K562 (cell line): ENCODE data around the gene ROR2. TPM values are rescaled to one million over a fixed set of nuclear protein-coding genes. Genes with fewer than 3 reads are reported as not detected.

Experiments
- BACH1 ChIP-seq: fragments of 200-800 bp; sonication (Bioruptor generic); IDR thresholded peaks from 2 replicates; pipeline ENCODE4 v1.6.1; 2016; ENCODE audit warnings: missing genetic modification characterization, missing compliant biosample characterization
- CHD4 ChIP-seq: fragments of 200-600 bp; sonication (generic); IDR thresholded peaks from 3 replicates; pipeline ENCODE4 v1.6.1; 2012; ENCODE audit warnings: low read depth, mild to moderate bottlenecking, mixed read lengths, low read length, inconsistent platforms; ENCODE audit not compliant: insufficient read depth, insufficient replicate concordance, poor library complexity, severe bottlenecking
- CREB5 ChIP-seq: fragments of 250-450 bp; sonication (Bioruptor Pico); IDR thresholded peaks from 2 replicates; pipeline ENCODE4 v1.5.0; 2020; ENCODE audit warnings: mild to moderate bottlenecking
- ESRRB ChIP-seq: fragments of 250-450 bp; sonication (Bioruptor Pico); IDR thresholded peaks from 2 replicates; pipeline ENCODE4 v1.5.0; 2020; ENCODE audit warnings: mild to moderate bottlenecking, moderate library complexity, borderline replicate concordance
- HNRNPH1 ChIP-seq: fragments of 200-400 bp; formaldehyde crosslinking; optimal IDR thresholded peaks from 2 replicates; pipeline ENCODE3; 2017; ENCODE audit warnings: low read depth, mild to moderate bottlenecking, low read length, moderate library complexity
- LEF1 ChIP-seq: fragments of 450-650 bp; IDR thresholded peaks from 2 replicates; pipeline ENCODE4 v1.6.1; 2016; ENCODE audit warnings: mild to moderate bottlenecking
- MXI1 ChIP-seq: IDR thresholded peaks from 2 replicates; pipeline ENCODE4 v1.6.1; 2011; ENCODE audit warnings: low read depth, mild to moderate bottlenecking, improper control_type of control experiment, low read length
- MYC ChIP-seq, 2 experiments: fragments of 250-450 bp in 1 of 2; sonication (Bioruptor Pico) in 1 of 2; IDR thresholded peaks; 2 replicates each; pipeline versions ENCODE4 v1.5.1 to v1.6.1; 2012 to 2021; ENCODE audit warnings: low read depth in 2 of 2, borderline replicate concordance in 1 of 2, improper control_type of control experiment in 1 of 2, low read length in 1 of 2, mild to moderate bottlenecking in 1 of 2, moderate library complexity in 1 of 2
- NCOR1 ChIP-seq: fragments of 450-650 bp; IDR thresholded peaks from 2 replicates; pipeline ENCODE4 v1.6.1; 2016; ENCODE audit warnings: mild to moderate bottlenecking, moderate library complexity
- PCBP1 ChIP-seq: fragments of 200-400 bp; formaldehyde crosslinking; IDR thresholded peaks from 2 replicates; pipeline ENCODE4 v1.6.1; 2018; ENCODE audit warnings: mild to moderate bottlenecking, low read depth, low read length; ENCODE audit not compliant: poor library complexity, severe bottlenecking
- POLR2AphosphoS5 ChIP-seq: IDR thresholded peaks from 2 replicates; pipeline ENCODE4 v1.6.1; 2011; ENCODE audit warnings: mild to moderate bottlenecking, low read depth, low read length, moderate library complexity; ENCODE audit not compliant: control insufficient read depth, insufficient read depth
- RBM22 ChIP-seq: fragments of 200-400 bp; formaldehyde crosslinking; IDR thresholded peaks from 2 replicates; pipeline ENCODE4 v1.6.1; 2018; ENCODE audit warnings: low read length, low read depth; ENCODE audit not compliant: poor library complexity, severe bottlenecking
- SPI1 ChIP-seq: IDR thresholded peaks from 2 replicates; pipeline ENCODE4 v1.6.1; 2011; ENCODE audit warnings: low read depth, low read length, control low read depth, borderline replicate concordance
- SUPT5H ChIP-seq: fragments of 450-650 bp; IDR thresholded peaks from 2 replicates; pipeline ENCODE4 v1.6.1; 2016
- TEAD4 ChIP-seq, 2 experiments: sonication (generic) in 1 of 2; formaldehyde crosslinking in 1 of 2; IDR thresholded peaks; 2 replicates each; pipeline versions ENCODE4 v1.6.1 to v1.8.0; 2012 to 2022; ENCODE audit warnings: borderline replicate concordance in 1 of 2, inconsistent platforms in 1 of 2, low read length in 1 of 2, mild to moderate bottlenecking in 1 of 2, missing genetic modification reagents in 1 of 2
- YY1 ChIP-seq, 3 experiments: IDR thresholded peaks; 2 replicates each; pipeline ENCODE4 v1.6.1; 2011; ENCODE audit warnings: low read length in 2 of 3, mild to moderate bottlenecking in 2 of 3, moderate library complexity in 2 of 3, borderline replicate concordance in 1 of 3, control low read depth in 1 of 3, low read depth in 1 of 3; ENCODE audit not compliant: insufficient read depth in 3 of 3, insufficient replicate concordance in 2 of 3, control insufficient read depth in 1 of 3, insufficient read length in 1 of 3; ENCODE audit errors: extremely low read depth in 1 of 3
- ZNF133 ChIP-seq: fragments of 250-450 bp; sonication (Bioruptor Pico); IDR thresholded peaks from 2 replicates; pipeline ENCODE4 v1.4.0; 2020; ENCODE audit warnings: mild to moderate bottlenecking
- ZNF146 ChIP-seq: IDR thresholded peaks from one replicate; pipeline ENCODE4 v1.6.1; 2018; ENCODE audit warnings: missing compliant biosample characterization; ENCODE audit not compliant: unreplicated experiment
- ZNF583 ChIP-seq: fragments of 250-450 bp; sonication (Bioruptor Pico); IDR thresholded peaks from 2 replicates; pipeline ENCODE4 v1.4.0; 2020
- ZNF717 ChIP-seq: fragments of 250-450 bp; sonication (Bioruptor Pico); IDR thresholded peaks from 2 replicates; pipeline ENCODE4 v1.5.0; 2021
- polyA plus RNA-seq, 8 experiments: library from polyadenylated mRNA; depleted of rRNA in 4 of 8; stranded (reverse) in 5 of 8; unstranded in 3 of 8; fragments of >200 nt; fragmentation: Nextera tagmentation in 2 of 8; fragmentation: Illumina TruSeq in 1 of 8; extraction: Ambion mirVana in 2 of 8; extraction: Trizol in 1 of 8; gene quantifications; 2 replicates each; pipeline versions ENCODE4 v1.2.1 to v1.2.3, GENCODE V29; 2011 to 2014; ENCODE audit warnings: inconsistent platforms in 1 of 8, missing spikeins in 1 of 8
- total RNA-seq, 7 experiments: library from RNA; depleted of rRNA in 6 of 7; stranded (reverse); fragments of >200 nt in 6 of 7; fragmentation: Illumina TruSeq in 2 of 7; extraction: Trizol in 2 of 7; gene quantifications; 2 replicates each; pipeline versions ENCODE4 v1.2.1 to v1.2.3, GENCODE V29; 2011 to 2021; ENCODE audit warnings: low replicate concordance in 1 of 7
- TF ChIP-seq, protein P1 (sequence below): fragments of 450-650 bp; formaldehyde crosslinking; IDR thresholded peaks from 2 replicates; pipeline ENCODE4 v1.4.0; 2022; ENCODE audit warnings: missing genetic modification characterization
- TF ChIP-seq, protein P2 (sequence below): fragments of 250-450 bp; sonication (Bioruptor Pico); IDR thresholded peaks from 2 replicates; pipeline ENCODE4 v1.8.0; 2021; ENCODE audit warnings: moderate library complexity, mild to moderate bottlenecking, inconsistent platforms

ROR2 gene
- total and polyA plus RNA-seq, 9 of the 15 experiments (the other 6 are each of a cell fraction or from before 2014, with no cell fraction given), result 5.6 to 33.8 (median 15.3) TPM

GRCh38 chr9:91948597-91949391 lies 1.2 kb downstream of the ROR2 start (continued):
- TF ChIP-seq ZNF717, result no peak
- no peak for TF ChIP-seq CHD4
- peak; percentile 49; the same call in 1 of the 2 replicates for TF ChIP-seq POLR2AphosphoS5
- no peak for TF ChIP-seq MXI1
- peak; percentile 17 for TF ChIP-seq RBM22
- no peak for TF ChIP-seq LEF1
- TF ChIP-seq ZNF133 (CRISPR knock-in tag), result no peak
- TF ChIP-seq CREB5 (CRISPR knock-in tag), result no peak
- peak in 1 of 3 experiments; percentile 10 for TF ChIP-seq YY1 (IDR thresholded peaks at IDR 0.05; ENCODE audit: borderline replicate concordance in 1 of 3, control insufficient read depth in 1 of 3, extremely low read depth in 1 of 3, insufficient read depth in 3 of 3, insufficient read length in 1 of 3, insufficient replicate concordance in 2 of 3, low read depth in 1 of 3, low read length in 2 of 3)
- no peak for TF ChIP-seq ZNF146 (CRISPR knock-in tag)
- TF ChIP-seq TEAD4 (IDR thresholded peaks at IDR 0.05; ENCODE audit: low read length), result peak; percentile 32; the same call in 1 of the 2 replicates
- TF ChIP-seq TEAD4 (CRISPR knock-in tag; IDR thresholded peaks at IDR 0.05; ENCODE audit: borderline replicate concordance), result no peak
- no peak for TF ChIP-seq HNRNPH1
- TF ChIP-seq SUPT5H, result 0 out of 2 replicates have a peak, but pooled peaks have one; percentile 32
- peak; percentile 57; the same call in 1 of the 2 replicates for TF ChIP-seq SPI1
- TF ChIP-seq, protein P1, sequence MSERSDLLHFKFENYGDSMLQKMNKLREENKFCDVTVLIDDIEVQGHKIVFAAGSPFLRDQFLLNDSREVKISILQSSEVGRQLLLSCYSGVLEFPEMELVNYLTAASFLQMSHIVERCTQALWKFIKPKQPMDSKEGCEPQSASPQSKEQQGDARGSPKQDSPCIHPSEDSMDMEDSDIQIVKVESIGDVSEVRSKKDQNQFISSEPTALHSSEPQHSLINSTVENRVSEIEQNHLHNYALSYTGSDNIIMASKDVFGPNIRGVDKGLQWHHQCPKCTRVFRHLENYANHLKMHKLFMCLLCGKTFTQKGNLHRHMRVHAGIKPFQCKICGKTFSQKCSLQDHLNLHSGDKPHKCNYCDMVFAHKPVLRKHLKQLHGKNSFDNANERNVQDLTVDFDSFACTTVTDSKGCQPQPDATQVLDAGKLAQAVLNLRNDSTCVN (CRISPR knock-in tag), result no peak
- no peak for TF ChIP-seq ESRRB (CRISPR knock-in tag)
- peak; percentile 31; the same call in 1 of the 2 replicates for TF ChIP-seq MYC (IDR thresholded peaks at IDR 0.05; ENCODE audit: low read depth, low read length)
- no peak for TF ChIP-seq MYC (CRISPR knock-in tag; IDR thresholded peaks at IDR 0.05; ENCODE audit: borderline replicate concordance, low read depth)
- peak; percentile 60 for TF ChIP-seq PCBP1
- TF ChIP-seq, protein P2, sequence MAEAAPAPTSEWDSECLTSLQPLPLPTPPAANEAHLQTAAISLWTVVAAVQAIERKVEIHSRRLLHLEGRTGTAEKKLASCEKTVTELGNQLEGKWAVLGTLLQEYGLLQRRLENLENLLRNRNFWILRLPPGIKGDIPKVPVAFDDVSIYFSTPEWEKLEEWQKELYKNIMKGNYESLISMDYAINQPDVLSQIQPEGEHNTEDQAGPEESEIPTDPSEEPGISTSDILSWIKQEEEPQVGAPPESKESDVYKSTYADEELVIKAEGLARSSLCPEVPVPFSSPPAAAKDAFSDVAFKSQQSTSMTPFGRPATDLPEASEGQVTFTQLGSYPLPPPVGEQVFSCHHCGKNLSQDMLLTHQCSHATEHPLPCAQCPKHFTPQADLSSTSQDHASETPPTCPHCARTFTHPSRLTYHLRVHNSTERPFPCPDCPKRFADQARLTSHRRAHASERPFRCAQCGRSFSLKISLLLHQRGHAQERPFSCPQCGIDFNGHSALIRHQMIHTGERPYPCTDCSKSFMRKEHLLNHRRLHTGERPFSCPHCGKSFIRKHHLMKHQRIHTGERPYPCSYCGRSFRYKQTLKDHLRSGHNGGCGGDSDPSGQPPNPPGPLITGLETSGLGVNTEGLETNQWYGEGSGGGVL (CRISPR knock-in tag), result no peak
- TF ChIP-seq NCOR1, result no peak
- no peak for TF ChIP-seq ZNF583 (CRISPR knock-in tag)
- no peak for TF ChIP-seq BACH1 (tag)
